ENCODE measurements around the gene PLA2G6. TPM values are rescaled to one million over a fixed set of nuclear protein-coding genes. Genes with fewer than 3 reads are reported as not detected.

The PLA2G6 gene
- total and polyA plus RNA-seq, 2 of the 8 experiments (the other 6 are each of a cell fraction or from before 2014, with no cell fraction given), result 13.2 to 21.0 TPM

DNA sequence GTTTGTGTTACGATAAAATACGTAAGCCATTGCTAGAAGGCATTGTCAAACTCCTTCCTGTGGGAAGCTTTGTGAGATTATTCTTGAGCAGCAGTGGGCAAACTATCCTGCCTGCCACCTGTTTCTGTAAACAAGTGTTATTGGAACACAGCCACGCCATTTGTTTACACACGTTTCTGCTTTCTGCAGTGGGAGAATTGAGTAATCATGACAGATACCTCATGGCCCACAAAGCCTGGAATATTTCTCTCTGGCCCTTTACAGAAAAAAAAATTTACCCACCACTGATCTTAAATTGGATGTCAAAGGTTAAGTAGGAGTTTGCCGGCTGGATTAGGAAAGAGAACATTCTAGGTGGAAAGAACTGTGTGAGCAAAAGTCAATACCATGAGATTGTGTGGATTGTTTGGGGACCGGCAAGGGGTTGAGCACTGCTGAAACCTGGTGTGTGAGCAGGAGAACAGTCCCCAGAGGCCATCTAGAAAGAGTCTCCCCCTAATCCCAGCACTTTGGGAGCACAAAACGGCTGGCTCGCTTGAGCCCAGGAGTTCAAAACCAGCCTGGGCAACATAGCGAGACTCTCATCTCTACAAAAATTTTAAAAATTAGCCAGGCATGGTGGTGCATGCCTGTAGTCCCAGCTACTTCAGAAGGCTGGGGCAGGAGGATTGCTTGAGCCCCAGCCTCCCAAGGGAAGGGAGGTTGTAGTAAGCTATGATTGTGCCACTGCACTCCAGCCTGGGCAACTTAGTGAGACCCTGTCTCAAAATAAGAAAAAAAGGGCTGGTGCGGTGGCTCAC is 6.0 kb upstream of the PLA2G6 start:
- H4K8ac ChIP-seq (ENCODE audit: extremely low read depth, insufficient read depth, low read length), result no peak overlapping the region
- no peaks in the 10 kb centered on the region; a peak in 3 of 7 replicates for H3K27me3 ChIP-seq (replicated peaks in 1 of 4; ENCODE audit: control insufficient read depth in 3 of 4, extremely low read depth in 1 of 4, insufficient read depth in 3 of 4, low read length in 3 of 4)
- ChIA-PET POLR2A (ENCODE audit: partially characterized antibody) (interaction anchor here (0.8 to 1.6 kb wide), 5 partner anchors 11 to 98 kb away, joined by 3 to 7 read pairs (median 3); partner anchors contain the start of gene MAFF), CTCF (ENCODE audit: partially characterized antibody) (interaction anchor here (0.5 to 1.6 kb wide), 4 partner anchors 9 to 264 kb away, joined by 3 read pairs; no protein-coding TSS in a partner anchor)
- no peak overlapping the region for H3K27ac ChIP-seq (ENCODE audit: low read depth, low read length)
- H3K4ac ChIP-seq (replicated peaks; ENCODE audit: insufficient read length, low read depth, low read length), result peak overlapping the region; percentile 13
- no peak for TF ChIP-seq SP2 (IDR thresholded peaks at IDR 0.05; ENCODE audit: low read length)
- TF ChIP-seq TAF7 (optimal IDR thresholded peaks at IDR 0.05; ENCODE audit: borderline replicate concordance, low read depth, low read length), result no peak
- no peak for TF ChIP-seq EP300 (IDR thresholded peaks at IDR 0.05; ENCODE audit: borderline replicate concordance in 1 of 2, low read depth in 2 of 2, low read length in 2 of 2)
- TF ChIP-seq RNF2 (IDR thresholded peaks at IDR 0.05; ENCODE audit: borderline replicate concordance, low read depth, low read length, missing control alignments, poor library complexity, severe bottlenecking), result no peak
- TF ChIP-seq RXRA (IDR thresholded peaks at IDR 0.05; ENCODE audit: insufficient read depth, low read depth, low read length), result no peak
- TF ChIP-seq NRF1 (IDR thresholded peaks at IDR 0.05; ENCODE audit: low read depth, low read length), result no peak
- TF ChIP-seq, protein P1, sequence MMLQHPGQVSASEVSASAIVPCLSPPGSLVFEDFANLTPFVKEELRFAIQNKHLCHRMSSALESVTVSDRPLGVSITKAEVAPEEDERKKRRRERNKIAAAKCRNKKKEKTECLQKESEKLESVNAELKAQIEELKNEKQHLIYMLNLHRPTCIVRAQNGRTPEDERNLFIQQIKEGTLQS (IDR thresholded peaks at IDR 0.05; ENCODE audit: insufficient read depth, low read depth, low read length), result no peak
- no peak for TF ChIP-seq SIN3A (conservative IDR thresholded peaks at IDR 0.05 in 1 of 2, IDR thresholded peaks at IDR 0.05 in 1 of 2; ENCODE audit: low read depth in 1 of 2, low read length in 2 of 2)
- TF ChIP-seq GTF2F1 (IDR thresholded peaks at IDR 0.05; ENCODE audit: borderline replicate concordance, low read depth, low read length), result no peak
- no peak overlapping the region for H3K4me2 ChIP-seq (ENCODE audit: insufficient read depth in 1 of 2, low read depth in 2 of 2, low read length in 2 of 2)
- H4K91ac ChIP-seq (replicated peaks; ENCODE audit: insufficient read length, low read length), result no peak overlapping the region
- 92% methylated on average over 10 of the region's 10 CpGs; no CpG with 5 or more reads in 1 of the 2 experiments for WGBS, 2 experiments (ENCODE audit: extremely low coverage in 1 of 2, insufficient coverage in 1 of 2, insufficient read length in 1 of 2, insufficient replicate concordance in 2 of 2, low coverage in 1 of 2, low lambda C conversion rate in 2 of 2, missing lambda C conversion rate in 1 of 2)
- H3K9me3 ChIP-seq (ENCODE audit: insufficient read depth in 2 of 2, low read depth in 1 of 2, low read length in 1 of 2), result no peaks in the 10 kb centered on the region
- no peak overlapping the region for H3K14ac ChIP-seq (ENCODE audit: insufficient read length)
- H3K56ac ChIP-seq (replicated peaks; ENCODE audit: insufficient read length, low read depth, low read length), result no peak overlapping the region
- no peak overlapping the region for H2AK5ac ChIP-seq (ENCODE audit: low read depth, low read length)
- H3K79me1 ChIP-seq (ENCODE audit: low read depth, low read length), result no peaks in the 10 kb centered on the region
- no peak overlapping the region for H4K5ac ChIP-seq (ENCODE audit: insufficient read length, low read depth, low read length)
- no peak overlapping the region for H2BK5ac ChIP-seq (ENCODE audit: low read depth, low read length)
- H3K4me3 ChIP-seq (ENCODE audit: extremely low read depth in 1 of 4, insufficient read depth in 2 of 4, low read depth in 3 of 4, low read length in 4 of 4), result no peak overlapping the region
- H2AFZ ChIP-seq (ENCODE audit: low read length), result no peak overlapping the region
- peaks cover 0 to 6% (median under 1%) of the 10 kb centered on the region in 4 experiments; a peak in 3 of 7 replicates for H3K4me1 ChIP-seq (replicated peaks in 1 of 4; ENCODE audit: control insufficient read depth in 3 of 4, insufficient read depth in 4 of 4, low read length in 3 of 4)
- no peak overlapping the region for H3K18ac ChIP-seq (ENCODE audit: extremely low read depth, low read length)
- H3K23ac ChIP-seq (ENCODE audit: insufficient read length), result no peak overlapping the region
- H3K79me2 ChIP-seq (ENCODE audit: control insufficient read depth in 1 of 2, insufficient read depth in 2 of 2, low read length in 2 of 2), result no peaks in the 10 kb centered on the region
- DNase-seq (ENCODE audit: low read depth in 1 of 2, low spot score in 2 of 2) (no peak), FAIRE-seq (no peak)
- peaks cover 3% of the 10 kb centered on the region; the same call in 1 of the 2 replicates for H3K23me2 ChIP-seq (ENCODE audit: low read depth, low read length)
- no peak overlapping the region for H2BK120ac ChIP-seq (replicated peaks; ENCODE audit: low read depth, low read length)
- H4K20me1 ChIP-seq (replicated peaks in 1 of 2; ENCODE audit: control insufficient read depth in 1 of 2, insufficient read depth in 2 of 2, low read length in 2 of 2), result no peaks in the 10 kb centered on the region
- no peak overlapping the region for H2BK12ac ChIP-seq (ENCODE audit: low read depth, low read length)
- H3K9ac ChIP-seq (replicated peaks in 1 of 4; ENCODE audit: extremely low read depth in 1 of 4, low read depth in 3 of 4, low read length in 3 of 4), result no peak overlapping the region
- H2BK15ac ChIP-seq (ENCODE audit: low read length), result no peak overlapping the region
- no peaks in the 10 kb centered on the region for H3K36me3 ChIP-seq (ENCODE audit: control insufficient read depth in 2 of 4, insufficient read depth in 4 of 4, low read length in 3 of 4)
- H2BK20ac ChIP-seq (ENCODE audit: low read length), result no peak overlapping the region
